Measurements from ENCODE around the gene PLA2G4B.

- no peak for TF ChIP-seq CTCF (IDR thresholded peaks at IDR 0.05)
- no peak for TF ChIP-seq POLR2AphosphoS5 (IDR thresholded peaks at IDR 0.05)
Measured at GRCh38 chr15:41817327-41817726, 21.3 kb upstream of the PLA2G4B start.

All from prostate gland (tissue), 2 donors.